Mesendoderm (in vitro differentiated cells): ENCODE data around the gene HDAC11.
A peak's percentile ranks its signal among the peaks of the same experiment; 100 is the strongest.

ENCODE experiments used
- DNase-seq: peaks from one replicate; pipeline ENCODE4 v3.0.0; 2013
- H2AK5ac ChIP-seq: 2 replicates; pipeline ENCODE4 v1.6.1; 2013; ENCODE audit warnings: low read length, inconsistent platforms
- H2BK120ac ChIP-seq: 2 replicates; pipeline ENCODE4 v1.6.1; 2013; ENCODE audit warnings: low read depth, mild to moderate bottlenecking, low read length, moderate library complexity, mixed read lengths
- H2BK15ac ChIP-seq: replicated peaks from 2 replicates; pipeline ENCODE4 v1.6.1; 2013; ENCODE audit warnings: low read depth, mild to moderate bottlenecking, moderate library complexity
- H2BK5ac ChIP-seq: 2 replicates; pipeline ENCODE4 v1.6.1; 2013; ENCODE audit warnings: low read length, inconsistent platforms
- H3K18ac ChIP-seq: 2 replicates; pipeline ENCODE4 v1.6.1; 2013; ENCODE audit warnings: mild to moderate bottlenecking, low read length, mixed read lengths
- H3K23ac ChIP-seq: one replicate; pipeline ENCODE4 v1.6.1; 2013; ENCODE audit warnings: low read length
- H3K27ac ChIP-seq: 2 replicates; pipeline ENCODE4 v1.5.1; 2013; ENCODE audit warnings: low read depth, mild to moderate bottlenecking, inconsistent platforms, low read length, moderate library complexity
- H3K27me3 ChIP-seq: 2 replicates; pipeline ENCODE4 v1.6.1; 2013; ENCODE audit warnings: low read length, control low read depth, mild to moderate bottlenecking, inconsistent platforms; ENCODE audit not compliant: insufficient read depth, poor library complexity
- H3K36me3 ChIP-seq: 2 replicates; pipeline ENCODE4 v1.6.1; 2013; ENCODE audit warnings: low read length, inconsistent platforms; ENCODE audit not compliant: control insufficient read depth, insufficient read depth
- H3K4ac ChIP-seq: one replicate; pipeline ENCODE4 v1.6.1; 2013; ENCODE audit warnings: low read depth, mild to moderate bottlenecking, low read length, moderate library complexity
- H3K4me1 ChIP-seq: 2 replicates; pipeline ENCODE4 v1.6.1; 2013; ENCODE audit warnings: low read depth, low read length, inconsistent platforms; ENCODE audit not compliant: control insufficient read depth
- H3K4me2 ChIP-seq: 2 replicates; pipeline ENCODE4 v1.6.1; 2013; ENCODE audit warnings: low read length
- H3K4me3 ChIP-seq: 2 replicates; pipeline ENCODE4 v1.5.1; 2013; ENCODE audit warnings: mild to moderate bottlenecking, low read length
- H3K56ac ChIP-seq: one replicate; pipeline ENCODE4 v1.6.1; 2013; ENCODE audit warnings: low read length
- H3K79me1 ChIP-seq: 2 replicates; pipeline ENCODE4 v1.6.1; 2013; ENCODE audit warnings: low read length, inconsistent platforms
- H3K79me2 ChIP-seq: 2 replicates; pipeline ENCODE4 v1.6.1; 2013; ENCODE audit warnings: mild to moderate bottlenecking, low read length; ENCODE audit not compliant: control insufficient read depth, insufficient read depth
- H3K9ac ChIP-seq: 2 replicates; pipeline ENCODE4 v1.6.1; 2013; ENCODE audit warnings: low read length, inconsistent platforms
- H4K5ac ChIP-seq: one replicate; pipeline ENCODE4 v1.6.1; 2013; ENCODE audit warnings: low read length
- H4K8ac ChIP-seq: one replicate; pipeline ENCODE4 v1.6.1; 2013; ENCODE audit warnings: low read depth, mild to moderate bottlenecking, control low read depth, low read length, moderate library complexity
- WGBS: extraction: QIAGEN DNeasy Blood & Tissue Kit; methylation state at CpG from one replicate; pipeline ENCODE4 v1.1.7; 2013; ENCODE audit warnings: low lambda C conversion rate, missing lambda C conversion rate; ENCODE audit not compliant: insufficient coverage; ENCODE audit errors: extremely low coverage; 5-methylcytosine and 5-hydroxymethylcytosine counted together

The HDAC11 gene

DNA sequence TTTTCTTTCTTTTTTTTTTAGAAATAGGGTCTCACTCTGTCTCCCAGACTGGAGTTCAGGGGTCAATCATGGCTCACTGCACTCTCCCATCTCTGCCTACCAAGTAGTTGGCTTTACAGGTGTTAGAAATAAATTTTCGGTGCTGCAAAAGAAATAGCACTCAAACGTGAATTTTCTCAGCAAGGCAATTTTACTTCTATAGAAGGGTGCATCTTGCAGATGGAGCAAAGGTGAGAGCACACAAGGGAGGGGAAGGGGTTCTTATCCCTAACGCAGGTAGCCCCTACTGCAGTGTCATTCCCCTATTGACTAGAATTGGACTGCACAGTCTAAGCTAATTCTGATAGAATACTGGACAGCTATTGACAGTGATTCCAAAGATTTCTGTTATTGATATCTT, 62.0 kb downstream of the HDAC11 start:
- Histone ChIP-seq H3K27ac (no peak overlapping the region), H3K56ac (no peak overlapping the region), H2BK120ac (no peak overlapping the region), H3K23ac (no peak overlapping the region), H2AK5ac (no peak overlapping the region), H3K27me3 (no peaks in the 10 kb centered on the region), H2BK5ac (no peak overlapping the region), H3K79me1 (no peaks in the 10 kb centered on the region), H3K79me2 (no peaks in the 10 kb centered on the region), H3K18ac (no peak overlapping the region), H3K4me3 (no peak overlapping the region), H4K5ac (no peak overlapping the region), H3K9ac (no peak overlapping the region), H3K4me1 (peaks cover 9% of the 10 kb centered on the region), H3K36me3 (no peaks in the 10 kb centered on the region), H2BK15ac (no peak overlapping the region), H4K8ac (no peak overlapping the region), H3K4me2 (no peak overlapping the region), H3K4ac (no peak overlapping the region)
- no CpG with 5 or more reads among the region's 3 CpGs for WGBS
- DNase-seq: no peak

GRCh38 chr3:13543253-13543652, 63.1 kb downstream of the HDAC11 start:
- Histone ChIP-seq H2BK5ac (no peak overlapping the region), H3K36me3 (no peaks in the 10 kb centered on the region), H3K23ac (no peak overlapping the region), H3K9ac (no peak overlapping the region), H3K27me3 (no peaks in the 10 kb centered on the region), H3K4me1 (peaks cover 16% of the 10 kb centered on the region), H3K4ac (peak overlapping the region; percentile 39), H3K56ac (peak overlapping the region; percentile 1), H4K5ac (no peak overlapping the region), H3K4me3 (no peak overlapping the region), H3K4me2 (no peak overlapping the region), H2BK15ac (no peak overlapping the region), H3K79me1 (no peaks in the 10 kb centered on the region), H3K18ac (peak overlapping the region; percentile 16), H4K8ac (no peak overlapping the region), H3K27ac (no peak overlapping the region), H3K79me2 (no peaks in the 10 kb centered on the region), H2AK5ac (no peak overlapping the region), H2BK120ac (no peak overlapping the region)
- WGBS: no CpG with 5 or more reads among the region's 5 CpGs
- DNase-seq: peak; percentile 81

DNA sequence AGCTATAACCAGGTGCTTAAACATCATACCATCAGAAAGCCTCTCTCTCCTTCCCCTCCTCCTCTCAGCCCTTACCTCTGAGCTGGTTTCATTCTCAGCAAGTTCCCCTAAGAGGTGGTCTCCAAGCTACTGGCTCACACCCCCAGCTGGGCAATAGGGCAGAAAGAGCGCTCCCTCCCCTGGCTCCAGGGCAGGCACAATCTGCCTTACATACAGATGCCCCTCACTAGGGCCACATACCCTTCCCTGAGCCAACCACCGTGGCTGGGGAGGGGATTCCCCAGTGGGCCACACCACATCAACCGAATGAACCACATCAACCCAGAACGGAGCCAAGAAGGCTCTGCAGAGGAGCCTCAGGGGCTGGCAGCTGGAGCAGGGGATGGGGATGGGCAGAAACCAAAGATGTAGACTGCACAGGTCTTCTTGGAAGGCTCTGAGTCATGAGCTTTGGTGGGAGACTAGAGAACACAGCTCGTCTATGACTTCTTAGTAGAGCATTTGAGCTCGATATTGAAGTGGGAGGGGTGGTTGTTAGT, 64.3 kb downstream of the HDAC11 start:
- Histone ChIP-seq H3K18ac (no peak overlapping the region), H3K4me3 (no peak overlapping the region), H3K4me1 (peaks cover 19% of the 10 kb centered on the region), H2BK5ac (no peak overlapping the region), H3K4ac (no peak overlapping the region), H3K4me2 (no peak overlapping the region), H4K8ac (no peak overlapping the region), H3K36me3 (no peaks in the 10 kb centered on the region), H3K56ac (no peak overlapping the region), H3K79me1 (no peaks in the 10 kb centered on the region), H2BK15ac (no peak overlapping the region), H3K9ac (no peak overlapping the region), H3K27me3 (no peaks in the 10 kb centered on the region), H3K79me2 (no peaks in the 10 kb centered on the region), H2BK120ac (peak overlapping the region; percentile 46), H2AK5ac (peak overlapping the region; percentile 46), H4K5ac (no peak overlapping the region), H3K23ac (no peak overlapping the region), H3K27ac (no peak overlapping the region)
- WGBS: no CpG with 5 or more reads among the region's 6 CpGs
- no peak for DNase-seq

DNA sequence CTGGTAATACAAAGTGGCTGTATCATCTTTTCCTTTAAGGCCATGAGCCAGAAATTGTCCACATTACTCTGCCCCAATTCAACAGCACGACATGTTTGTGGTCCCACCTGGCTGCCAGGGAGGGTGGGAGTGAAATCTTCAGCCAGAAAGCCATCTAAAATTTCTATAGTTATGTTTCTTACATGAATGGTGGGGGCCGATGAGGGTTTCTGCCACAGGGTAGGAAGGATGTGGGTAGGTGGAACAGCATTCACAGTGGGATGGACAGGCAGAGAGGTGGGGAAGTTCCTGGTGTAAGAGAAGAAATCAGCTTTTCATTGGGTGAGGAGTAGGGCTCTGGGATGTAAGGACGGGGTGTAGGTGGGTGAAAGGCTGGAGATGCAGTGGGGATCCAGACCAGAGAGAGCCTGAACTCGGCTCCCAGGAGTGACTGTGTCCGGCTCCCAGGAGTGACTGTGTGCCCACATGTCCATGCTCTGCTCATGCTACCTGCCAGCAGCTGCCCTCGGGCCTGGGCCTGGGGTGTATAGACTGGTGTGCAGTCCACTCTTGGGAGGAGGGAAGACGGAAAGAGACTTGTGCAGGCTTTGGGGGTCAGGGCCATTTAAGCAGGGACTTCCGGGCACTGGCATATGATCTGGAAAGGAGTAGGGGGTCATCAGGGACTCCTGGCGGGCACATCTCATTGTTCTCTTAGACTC, 65.0 kb downstream of the HDAC11 start:
- no peak for DNase-seq
- no peak overlapping the region for H3K27ac ChIP-seq

DNA sequence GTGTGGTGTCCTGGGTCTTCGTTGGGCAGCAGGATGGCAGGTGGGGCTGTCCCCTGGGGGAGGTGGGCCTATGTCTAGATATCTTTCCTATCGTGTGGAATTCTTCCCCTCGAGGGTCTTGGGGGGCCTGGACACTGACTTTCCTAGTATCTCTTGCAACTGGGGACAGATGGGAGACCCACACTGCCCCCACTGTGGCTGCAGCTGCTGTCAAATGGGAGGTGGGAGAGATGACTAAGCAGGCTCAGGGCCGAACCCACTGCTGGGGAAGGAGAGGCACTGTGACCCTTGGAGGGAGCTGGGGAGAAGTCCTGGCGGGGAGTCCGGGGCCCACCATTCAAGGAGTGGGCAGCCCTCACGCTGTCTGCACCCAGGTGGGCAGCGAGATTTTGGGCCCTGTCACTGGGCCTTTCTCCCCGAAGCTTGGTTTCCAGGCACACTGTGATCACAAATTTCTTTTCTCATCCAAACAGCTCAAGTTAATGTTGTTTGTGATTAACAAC, 65.9 kb downstream of the HDAC11 start:
- no peaks in the 10 kb centered on the region for H3K79me2 ChIP-seq
- H2BK5ac ChIP-seq: peak overlapping the region; percentile 2
- no peak overlapping the region for H3K27ac ChIP-seq
- no peak for DNase-seq
- H3K36me3 ChIP-seq: no peaks in the 10 kb centered on the region
- no peak overlapping the region for H4K5ac ChIP-seq
- H3K9ac ChIP-seq: no peak overlapping the region
- no peak overlapping the region for H2BK15ac ChIP-seq
- H2AK5ac ChIP-seq: peak overlapping the region; percentile 3
- H3K4me3 ChIP-seq: no peak overlapping the region
- no peak overlapping the region for H3K4me2 ChIP-seq
- WGBS: no CpG with 5 or more reads among the region's 9 CpGs
- H3K27me3 ChIP-seq: no peaks in the 10 kb centered on the region
- H3K79me1 ChIP-seq: no peaks in the 10 kb centered on the region
- peak overlapping the region; percentile 77 for H3K56ac ChIP-seq
- no peak overlapping the region for H3K4ac ChIP-seq
- no peak overlapping the region for H4K8ac ChIP-seq
- H2BK120ac ChIP-seq: no peak overlapping the region
- H3K23ac ChIP-seq: no peak overlapping the region
- H3K4me1 ChIP-seq: peaks cover 26% of the 10 kb centered on the region
- peak overlapping the region; percentile 22 for H3K18ac ChIP-seq

More for the DNA sequence above, 65.0 kb downstream of the HDAC11 start:
- H3K18ac ChIP-seq: peak overlapping the region; percentile 53
- no peak overlapping the region for H4K5ac ChIP-seq
- no peak overlapping the region for H3K4me3 ChIP-seq
- no peak overlapping the region for H3K4me2 ChIP-seq
- H3K4ac ChIP-seq: peak overlapping the region; percentile 28
- no CpG with 5 or more reads among the region's 9 CpGs for WGBS
- no peak overlapping the region for H3K9ac ChIP-seq
- peak overlapping the region; percentile 63 for H2AK5ac ChIP-seq
- H3K4me1 ChIP-seq: peaks cover 24% of the 10 kb centered on the region
- no peak overlapping the region for H4K8ac ChIP-seq
- no peaks in the 10 kb centered on the region for H3K36me3 ChIP-seq
- H2BK15ac ChIP-seq: no peak overlapping the region
- H3K27me3 ChIP-seq: no peaks in the 10 kb centered on the region
- H3K23ac ChIP-seq: no peak overlapping the region
- no peak overlapping the region for H2BK120ac ChIP-seq
- no peak overlapping the region for H2BK5ac ChIP-seq
- H3K79me2 ChIP-seq: no peaks in the 10 kb centered on the region
- H3K56ac ChIP-seq: no peak overlapping the region
- H3K79me1 ChIP-seq: no peaks in the 10 kb centered on the region
